Activated effector memory CD4-positive, alpha-beta T cell treated with Interleukin-2 at 50 U/mL for 16 hours (primary cell): ENCODE results near the gene QKI.
"Not testable (repeated sequence)": the region's sequence is repeated elsewhere in the genome, so short reads cannot be mapped to it uniquely, and the experiment has no call there.

Experiments
- DNase-seq: peaks from one replicate; pipeline ENCODE4 v3.0.0-alpha.2; 2020

QKI gene

DNA sequence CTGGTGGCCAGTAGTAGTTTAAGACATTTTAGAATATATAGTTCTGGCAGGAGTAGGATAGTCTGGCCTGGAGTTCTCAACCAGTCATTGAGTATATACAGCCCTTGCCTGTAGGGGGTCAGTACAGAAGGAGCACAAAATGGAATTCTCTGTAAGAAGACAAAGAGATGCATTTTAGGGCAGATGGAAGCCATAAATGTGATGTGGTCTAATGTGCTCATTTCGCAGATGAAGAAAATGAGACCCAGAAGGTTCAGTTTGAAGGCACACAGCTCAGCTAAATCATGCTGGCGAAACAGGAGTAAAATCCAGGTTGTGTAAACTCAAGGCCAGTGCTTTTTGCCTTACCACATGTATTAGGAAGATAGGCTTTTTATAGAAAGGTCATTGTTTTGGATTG, 29.6 kb downstream of the QKI start:
- no peak for DNase-seq

DNA sequence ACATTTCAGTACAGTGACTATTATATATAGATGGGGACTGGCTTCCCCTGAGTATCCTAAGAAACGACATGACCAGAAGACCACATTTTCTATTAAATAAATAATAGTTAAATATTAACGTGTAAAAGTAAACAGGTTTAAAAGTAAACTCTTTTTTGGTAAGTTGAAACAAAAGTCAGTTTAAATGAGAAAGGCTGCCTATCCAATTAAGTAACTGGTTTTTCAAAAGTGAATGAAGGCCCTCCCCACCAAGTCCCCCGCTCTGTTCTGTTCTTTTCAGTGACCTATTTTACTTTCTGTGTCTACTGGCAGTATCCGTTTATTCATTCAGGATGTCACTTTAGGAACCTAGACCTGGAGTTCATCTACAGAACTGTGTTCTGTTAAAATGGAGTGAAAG, 32.0 kb downstream of the QKI start:
- DNase-seq: no peak

DNA sequence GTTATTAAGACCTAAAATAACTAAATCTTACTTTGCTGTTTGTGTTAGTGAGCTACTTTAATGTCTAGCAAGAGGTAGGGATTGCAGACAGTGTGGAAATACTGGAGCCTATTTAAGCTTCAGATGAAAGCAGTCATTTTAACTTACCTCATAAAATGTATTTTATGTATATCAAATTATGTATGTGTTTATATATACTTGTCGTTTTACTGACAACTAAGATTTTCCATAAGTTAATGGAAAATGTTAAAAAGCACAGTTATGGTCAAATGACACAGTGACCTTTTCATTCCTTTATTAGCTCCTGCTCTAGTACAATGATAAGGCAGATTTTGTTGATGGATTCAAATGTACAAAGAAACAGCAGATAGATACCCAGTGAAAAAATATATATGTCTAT, 34.6 kb downstream of the QKI start:
- DNase-seq: no peak

DNA sequence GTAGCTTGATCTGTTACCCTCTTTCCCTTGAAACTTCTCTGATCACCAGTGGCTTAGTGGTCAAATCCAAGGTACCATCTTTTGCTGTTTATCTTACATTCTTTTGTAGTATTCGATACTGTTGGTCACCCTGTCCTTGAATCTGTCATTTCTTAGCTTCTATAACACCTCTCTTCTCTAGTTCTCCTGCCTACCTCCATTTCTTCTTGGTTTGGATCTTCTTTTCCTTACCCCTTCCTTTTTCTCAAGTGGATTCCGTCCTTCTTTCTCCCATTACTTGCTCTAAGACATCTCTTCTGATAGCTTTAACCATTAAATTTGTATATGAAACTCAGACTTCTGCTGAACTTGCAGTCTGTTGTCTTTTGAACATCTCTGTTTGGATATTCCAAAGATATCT, 39.9 kb downstream of the QKI start:
- no peak for DNase-seq

DNA sequence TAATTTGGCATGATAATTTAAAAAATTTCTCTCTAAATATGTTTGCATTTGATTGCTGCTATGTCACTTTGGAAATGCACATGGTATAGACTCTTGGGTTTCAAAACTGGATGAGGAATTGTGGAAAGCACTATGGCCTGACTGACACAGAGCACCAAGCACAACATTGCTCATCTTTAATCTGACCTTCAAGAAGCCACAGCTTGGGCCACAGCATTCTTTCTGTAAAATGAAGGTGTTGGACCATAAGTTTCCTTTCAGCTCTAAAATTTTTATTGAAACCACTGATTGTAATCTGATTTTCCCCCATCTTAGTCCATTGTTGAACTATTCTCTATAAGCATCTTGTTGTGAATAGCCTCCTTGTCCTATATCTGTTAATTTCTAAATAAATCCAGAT, 41.0 kb downstream of the QKI start:
- no peak for DNase-seq

DNA sequence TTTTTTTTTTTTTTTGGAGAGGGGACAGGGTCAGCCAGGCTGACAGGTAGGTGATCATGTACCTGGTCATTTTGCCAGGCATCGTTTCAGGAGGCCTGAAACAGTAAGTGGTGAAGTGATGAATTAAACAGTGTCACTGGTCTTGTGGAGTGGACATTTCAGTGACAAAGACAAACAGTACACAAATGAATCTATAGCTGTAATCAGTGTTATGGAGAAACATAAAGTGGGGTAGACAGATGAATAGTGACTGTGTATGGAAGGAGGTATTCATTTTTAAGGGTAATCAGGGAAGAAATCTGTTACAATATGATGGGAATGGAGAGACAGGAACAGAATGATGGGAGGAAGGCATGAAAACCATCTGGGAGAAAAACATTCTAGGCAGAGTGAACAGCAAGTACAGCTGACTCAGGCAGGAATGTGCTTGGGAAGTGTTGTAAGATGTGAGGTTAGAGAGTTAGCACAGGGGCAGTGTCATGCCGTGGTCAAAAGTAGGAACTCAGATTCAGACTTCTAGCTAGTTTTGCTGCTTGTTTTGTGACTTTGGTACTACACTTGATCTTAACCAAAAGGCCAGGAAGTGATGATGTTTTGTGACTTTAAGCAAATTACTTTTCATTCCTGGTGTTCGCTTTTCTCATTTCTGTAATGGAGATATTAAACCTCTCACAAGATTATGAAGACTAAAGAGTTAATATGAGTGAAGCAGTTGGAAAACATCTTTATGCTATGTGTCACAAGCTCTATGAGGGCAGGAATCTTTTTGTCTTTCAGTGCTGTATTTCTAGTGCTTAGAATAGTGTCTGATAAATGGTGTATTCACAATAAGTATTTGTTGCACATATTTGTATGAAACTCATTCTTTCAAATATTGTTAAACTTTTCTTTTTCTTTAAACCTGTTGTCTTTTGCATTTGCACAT, 43.4 kb downstream of the QKI start:
- DNase-seq: no peak

DNA sequence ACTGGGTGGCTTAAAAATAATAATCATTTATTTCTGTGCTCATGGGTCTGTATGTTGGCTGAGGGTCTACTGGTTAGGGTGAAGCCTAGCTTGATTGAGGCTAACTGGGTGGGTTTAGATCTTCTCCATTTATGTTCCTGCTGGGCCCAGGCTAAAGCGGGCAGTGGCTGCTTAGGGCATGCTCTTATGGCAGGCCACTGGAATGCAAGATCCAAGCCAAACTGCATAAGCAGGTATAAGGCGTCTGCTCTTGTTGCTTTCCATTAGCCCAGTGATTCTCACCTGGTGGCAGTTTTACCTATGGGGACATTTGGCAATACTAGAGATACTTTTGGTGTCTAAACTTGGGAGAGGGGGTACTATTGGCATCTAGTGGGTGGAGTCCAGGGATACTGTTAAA, 44.5 kb downstream of the QKI start:
- DNase-seq: no peak

DNA sequence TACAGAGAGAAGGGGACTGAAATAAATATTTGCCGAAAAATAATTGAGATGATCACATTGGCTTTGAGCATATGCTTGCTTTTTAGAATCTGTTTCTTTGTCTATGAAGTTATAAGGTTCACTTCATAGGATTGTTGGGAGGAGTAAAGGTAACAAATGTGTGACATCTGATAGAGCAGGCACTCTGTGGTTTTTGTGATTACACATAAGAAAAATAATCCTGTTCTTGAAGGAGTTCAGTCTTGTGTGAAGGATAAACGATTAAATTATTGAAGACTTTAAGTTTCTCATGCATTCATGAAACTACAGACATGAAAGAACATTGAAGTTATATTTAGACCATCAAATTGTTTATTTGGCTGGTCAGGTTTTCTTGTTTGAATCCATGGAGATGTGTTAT, 45.0 kb downstream of the QKI start:
- DNase-seq: no peak

DNA sequence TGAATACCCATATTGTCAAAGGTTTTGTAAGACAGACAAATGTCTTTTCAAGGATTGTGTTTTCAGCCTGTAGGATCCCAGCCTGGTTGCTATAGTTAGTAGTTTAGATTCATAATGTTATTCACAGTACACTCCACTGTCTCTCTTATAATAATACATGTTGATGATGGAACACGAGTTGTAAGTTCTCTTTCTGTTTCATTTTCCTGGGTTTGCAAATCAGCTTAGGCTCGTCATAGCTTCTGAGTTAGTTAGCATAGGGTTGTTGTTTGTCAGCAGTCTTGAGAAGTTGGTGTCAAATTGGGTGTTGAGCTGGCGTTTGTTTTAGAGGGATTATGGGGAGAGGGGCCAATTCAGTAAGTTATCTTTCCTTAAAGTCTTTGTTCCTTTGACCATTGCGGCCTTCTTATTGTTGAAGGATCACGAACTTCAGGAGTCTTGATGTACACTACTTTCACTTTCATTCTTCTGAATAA, 45.8 kb downstream of the QKI start:
- DNase-seq: no peak

DNA sequence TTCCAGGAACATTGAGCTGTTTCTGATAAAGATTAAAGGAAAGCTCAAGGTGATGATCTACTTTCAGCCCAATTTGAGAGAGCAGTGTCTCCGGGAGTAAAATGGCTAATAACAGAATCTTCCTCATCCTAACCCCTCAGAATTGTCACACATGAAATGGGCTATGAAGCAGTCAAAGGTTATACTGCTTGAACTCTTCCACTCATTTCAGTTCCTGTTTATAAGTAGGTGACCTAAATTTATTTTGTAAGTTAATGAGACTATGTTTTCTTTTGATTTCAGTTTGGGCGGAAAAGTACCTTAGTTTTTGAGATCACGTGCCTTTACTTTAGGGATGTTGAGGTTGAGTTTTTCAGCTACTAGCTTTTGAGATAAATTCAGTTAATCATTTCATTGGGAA, 47.2 kb downstream of the QKI start:
- DNase-seq: no peak

DNA sequence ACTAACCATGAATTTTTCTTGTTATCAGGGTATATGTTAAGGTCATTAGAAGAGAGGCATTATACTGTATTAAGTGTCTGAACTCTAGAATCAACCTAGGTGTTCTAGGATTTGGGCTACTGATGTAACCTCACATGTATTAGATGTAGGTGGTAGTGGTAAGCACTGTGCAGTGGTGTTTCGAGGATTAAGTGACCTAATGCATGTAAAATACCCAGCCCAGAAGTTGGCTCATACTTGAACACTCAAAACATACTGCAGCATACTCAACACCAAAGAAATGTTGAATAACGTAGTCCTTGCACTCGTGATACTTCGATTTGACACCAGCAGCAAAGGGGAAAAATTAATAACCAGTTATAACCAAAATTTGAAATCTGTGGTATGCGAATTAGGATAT, 48.7 kb downstream of the QKI start:
- DNase-seq: no peak

DNA sequence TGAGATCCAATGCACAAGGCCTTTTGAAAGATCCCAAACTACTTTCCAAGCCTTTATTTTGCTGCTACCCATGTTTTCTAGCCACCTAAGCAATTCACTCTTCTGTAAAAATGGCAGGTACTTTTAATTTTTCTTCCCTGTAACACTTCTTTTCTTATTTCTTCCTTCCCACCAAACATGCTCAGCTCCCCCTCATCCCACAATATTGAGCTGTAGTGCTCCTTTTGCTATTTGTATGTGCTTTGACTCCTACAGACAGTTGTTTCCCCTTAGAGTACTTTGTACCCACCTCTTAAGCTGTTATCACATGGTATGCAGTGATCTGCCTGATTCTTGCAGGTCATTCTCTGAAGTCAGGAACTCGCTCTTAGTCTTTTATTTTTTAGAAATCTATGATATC, 49.3 kb downstream of the QKI start:
- DNase-seq: no peak

DNA sequence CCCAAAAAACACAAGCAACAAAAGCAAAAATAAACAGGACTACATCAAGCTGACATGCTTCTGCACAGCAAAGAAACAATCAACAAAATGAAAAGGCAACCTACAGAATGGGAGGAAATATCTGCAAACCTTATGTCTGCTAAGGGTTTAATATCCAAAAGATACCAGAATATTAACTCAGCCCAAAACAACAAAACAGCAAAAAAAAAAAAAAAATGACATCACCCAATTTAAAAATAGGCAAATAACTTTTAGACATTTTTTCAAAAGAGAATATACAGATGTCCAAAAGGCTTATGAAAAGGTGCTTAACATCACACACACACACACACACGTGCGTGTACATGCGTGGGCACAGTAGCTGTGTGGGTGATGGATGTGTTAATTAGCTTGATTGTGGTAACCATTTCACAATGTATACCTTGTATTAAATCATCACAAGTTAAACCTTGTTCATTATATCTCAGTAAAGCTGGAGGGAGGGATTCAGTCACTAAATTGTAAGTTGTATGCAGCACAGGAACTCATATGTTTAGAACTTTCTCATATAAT, 52.4 kb downstream of the QKI start:
- no peak for DNase-seq

DNA sequence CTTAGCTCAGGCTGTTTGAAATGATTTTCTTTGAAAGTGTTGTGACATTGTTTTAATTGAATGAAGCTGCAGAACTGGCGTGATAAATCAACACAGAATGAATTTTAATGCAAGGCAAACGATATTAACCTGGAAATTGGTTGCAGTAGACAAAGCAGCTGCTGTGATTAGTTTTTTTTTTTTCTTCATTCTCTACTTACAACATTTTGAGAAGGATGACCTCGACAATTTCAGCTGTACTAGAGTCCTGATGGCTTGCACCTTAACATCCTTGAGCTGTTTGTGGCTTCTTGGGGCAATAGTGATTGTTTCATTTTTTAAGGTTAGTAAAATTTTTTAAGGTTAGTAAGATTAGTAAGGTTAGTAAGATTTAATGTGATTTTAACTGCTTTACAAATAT, 54.2 kb downstream of the QKI start:
- DNase-seq: no peak

DNA sequence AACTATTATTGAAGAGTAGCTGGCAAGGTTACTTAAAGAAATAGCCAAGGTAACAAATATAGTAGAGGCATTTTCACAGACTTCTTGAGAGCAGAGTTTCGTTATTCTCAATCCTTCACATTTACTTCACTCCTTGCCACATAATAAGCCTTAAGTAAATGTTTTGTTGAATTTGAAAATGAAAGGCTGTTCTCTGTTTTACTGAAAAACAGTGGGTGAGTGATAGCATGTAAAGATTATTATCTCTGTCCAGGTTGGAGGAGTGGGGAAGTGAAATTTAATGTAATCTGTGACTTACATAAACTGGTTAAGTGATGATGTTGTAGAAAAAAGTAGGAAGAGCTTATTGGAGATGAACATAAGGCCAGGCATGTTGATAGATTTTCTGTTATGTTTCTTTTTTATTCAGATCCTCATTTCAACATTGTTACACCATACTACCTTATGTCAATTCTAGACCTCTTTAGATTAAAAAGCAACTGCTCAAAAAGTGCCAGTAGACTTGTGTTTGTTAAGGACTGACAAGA, 55.0 kb downstream of the QKI start:
- DNase-seq: no peak

DNA sequence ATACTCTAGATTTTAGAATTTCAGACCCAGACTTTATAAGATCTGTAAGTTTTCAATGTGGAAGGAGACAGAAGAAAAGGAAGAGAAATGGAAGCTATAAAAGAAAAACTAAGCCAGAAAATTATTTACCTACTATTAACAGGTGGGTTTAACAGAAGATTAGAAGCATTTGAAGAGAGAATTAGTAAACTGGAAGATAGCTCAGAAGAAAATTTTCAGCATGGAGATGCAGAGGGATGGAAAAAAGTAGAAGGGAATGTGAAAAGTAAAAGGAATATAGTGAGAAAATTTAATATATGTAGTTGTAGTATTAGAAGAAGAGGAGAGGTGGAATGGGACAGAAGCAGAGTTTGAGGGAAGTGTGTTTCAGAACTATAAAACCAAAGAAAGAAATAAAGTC, 56.1 kb downstream of the QKI start:
- no peak for DNase-seq

DNA sequence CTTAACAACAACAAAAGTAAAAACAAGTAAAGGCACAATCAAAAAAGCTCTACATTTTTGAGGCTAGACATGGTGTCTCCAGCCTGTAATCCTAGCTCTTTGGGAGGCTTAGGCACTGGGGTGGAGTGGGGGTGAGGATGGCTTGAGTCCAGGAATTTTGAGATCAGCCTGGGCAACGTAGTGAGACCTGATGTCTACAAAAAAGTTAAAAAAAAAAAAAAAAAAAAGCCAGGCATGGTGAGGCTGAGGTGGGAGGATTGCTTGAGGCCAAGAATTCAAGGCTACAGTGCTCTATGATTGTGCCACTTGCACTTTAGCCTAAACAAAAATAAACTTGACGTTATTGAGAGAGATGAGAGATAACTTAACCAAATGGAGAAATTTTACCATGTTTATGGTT, 60.1 kb downstream of the QKI start:
- DNase-seq: no peak

DNA sequence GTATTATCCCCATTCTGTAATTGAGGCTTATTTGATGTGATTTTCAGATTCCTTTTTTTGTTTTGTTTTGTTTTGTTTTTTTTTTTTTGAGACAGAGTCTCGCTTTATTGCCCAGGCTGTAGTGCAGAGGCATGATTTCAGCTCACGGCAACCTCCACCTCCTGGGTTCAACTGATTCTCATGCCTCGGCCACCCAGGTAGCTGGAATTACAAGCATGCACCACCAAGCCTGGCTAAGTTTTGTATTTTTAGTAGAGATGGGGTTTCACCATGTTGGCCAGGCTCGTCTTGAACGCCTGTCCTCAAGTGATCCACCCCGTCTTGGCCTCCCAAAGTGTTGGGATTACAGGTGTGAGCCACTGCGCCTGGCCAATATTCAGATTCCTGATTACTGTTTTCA, 62.4 kb downstream of the QKI start:
- DNase-seq: not testable (repeated sequence)

DNA sequence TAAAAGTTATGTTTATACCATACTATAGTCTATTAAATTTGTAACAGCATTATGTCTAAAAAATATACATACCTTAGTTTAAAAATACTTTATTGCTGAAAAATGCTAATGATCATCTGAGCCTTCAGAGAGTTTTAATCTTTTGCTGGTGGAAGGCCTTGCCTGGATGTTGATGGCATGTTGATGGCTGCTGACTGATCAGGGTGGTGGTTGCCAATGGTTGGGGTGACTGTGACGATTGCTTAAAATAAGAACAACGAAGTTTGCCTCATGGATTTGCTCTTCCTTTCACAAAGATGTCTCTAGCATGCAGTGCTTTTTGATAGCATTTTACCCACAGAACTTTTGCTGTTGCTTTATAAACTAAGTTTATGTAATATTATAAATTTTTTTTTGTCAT, 68.6 kb downstream of the QKI start:
- DNase-seq: no peak

DNA sequence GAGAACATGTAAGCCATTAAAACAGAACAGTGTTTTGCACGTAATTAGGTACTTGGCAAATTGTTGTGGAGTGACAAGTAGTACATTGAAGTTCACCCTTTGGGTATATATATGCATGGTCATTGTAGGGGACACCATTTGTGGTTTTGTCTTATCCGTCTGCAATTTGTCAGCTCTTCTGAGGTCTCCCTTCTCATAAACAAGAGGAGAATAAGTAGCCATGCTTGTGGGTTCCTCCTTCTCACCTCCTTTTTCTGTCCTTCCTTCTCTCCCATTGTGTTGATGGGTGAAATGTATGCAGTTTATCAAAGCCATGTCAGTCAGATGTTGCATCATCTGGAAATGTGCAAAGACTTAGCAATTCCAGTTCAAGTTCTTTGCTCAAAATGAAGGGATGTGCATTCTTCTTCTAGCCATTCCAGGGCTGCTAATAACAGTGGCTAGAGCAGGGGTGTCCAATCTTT, 70.9 kb downstream of the QKI start:
- DNase-seq: no peak

DNA sequence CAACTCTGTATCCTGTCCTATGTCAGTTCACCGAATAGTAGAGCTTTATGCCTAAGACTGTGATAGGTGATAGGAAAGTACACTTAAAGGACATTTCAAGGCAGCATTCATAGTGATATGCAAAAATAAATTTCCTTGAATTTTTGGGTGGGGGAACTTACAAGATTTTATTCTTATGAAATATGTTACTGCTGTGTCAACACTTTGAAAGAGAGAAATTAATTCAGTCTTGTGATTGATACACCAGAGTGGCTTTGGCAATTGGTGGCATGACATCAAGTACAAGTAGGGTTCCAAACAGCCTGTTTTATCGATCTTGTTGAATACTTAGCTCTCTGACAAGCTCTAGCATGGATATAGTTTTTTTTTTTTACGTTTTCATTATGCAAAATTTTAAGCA, 72.3 kb downstream of the QKI start:
- DNase-seq: no peak

DNA sequence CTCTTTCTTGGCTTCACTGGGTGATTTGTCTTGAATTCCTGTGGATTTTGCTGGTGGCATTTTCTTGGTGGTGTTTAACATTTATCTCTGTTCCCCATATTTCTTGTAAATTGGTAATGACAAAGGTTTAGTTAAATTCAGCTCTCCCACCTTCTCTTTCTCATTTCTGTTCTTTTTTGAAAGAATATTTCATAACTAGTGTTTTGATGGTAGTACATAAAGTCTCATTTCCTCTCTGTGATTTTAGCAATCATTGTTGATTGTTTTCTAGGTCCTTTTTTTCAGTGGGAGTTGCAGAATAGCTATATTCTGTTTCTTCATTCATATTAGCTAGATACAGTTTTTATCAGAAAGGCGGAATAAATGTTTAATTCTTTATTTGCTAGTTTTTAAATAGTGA, 73.1 kb downstream of the QKI start:
- no peak for DNase-seq

DNA sequence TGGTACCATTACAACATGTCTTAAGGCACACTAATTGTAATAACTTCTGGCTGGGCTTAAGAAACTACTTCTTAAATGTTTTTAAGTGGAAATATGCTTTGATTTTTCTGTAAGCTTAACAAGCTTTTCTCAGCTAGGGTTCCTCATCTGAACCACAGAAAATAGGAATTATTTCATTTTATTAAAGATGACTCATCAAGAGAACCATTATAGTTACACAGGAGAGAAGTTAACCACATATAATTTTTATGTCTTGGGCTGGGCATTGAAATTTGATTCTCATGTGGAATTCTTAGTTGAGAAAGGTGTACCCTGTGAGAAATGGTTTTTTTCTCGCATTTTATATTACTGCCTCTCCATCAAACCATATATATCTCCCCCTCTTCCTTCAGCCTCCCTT, 75.1 kb downstream of the QKI start:
- no peak for DNase-seq

DNA sequence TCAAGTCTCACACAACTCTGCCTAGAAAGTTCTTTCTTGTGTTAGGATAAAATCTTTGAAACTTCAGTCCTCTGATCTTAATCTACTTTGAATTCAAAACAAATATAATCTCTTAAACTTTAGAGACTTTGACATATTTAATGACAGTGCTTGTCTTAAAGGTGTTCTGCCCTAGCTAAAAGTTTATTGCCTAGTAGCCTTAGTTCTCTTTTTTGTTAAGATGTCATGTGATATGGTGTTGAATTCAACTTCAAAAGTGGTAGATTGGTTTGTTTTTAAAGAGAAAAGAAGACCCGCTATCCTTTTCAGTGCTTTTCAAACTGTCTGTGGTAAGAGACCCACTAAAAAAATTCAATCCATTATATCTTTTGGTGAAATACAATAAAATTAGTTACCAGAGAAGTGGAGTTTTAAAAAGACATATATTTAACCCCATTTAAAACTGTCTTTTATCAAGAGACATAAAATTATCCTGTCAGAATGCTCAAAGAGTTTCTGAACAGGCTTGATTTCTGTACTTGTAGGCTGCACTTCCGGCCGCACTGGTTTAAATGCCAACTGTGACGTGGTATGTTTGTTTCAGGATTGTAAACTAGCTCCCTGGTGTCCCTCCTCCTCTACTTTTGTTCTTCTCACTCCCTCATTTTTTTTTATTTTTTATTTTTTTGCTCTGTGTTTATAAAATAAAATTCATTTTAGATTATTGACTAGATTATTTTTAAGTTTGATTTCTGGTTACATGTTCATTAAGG, 76.5 kb downstream of the QKI start:
- DNase-seq: no peak
